Ammon's horn (tissue), 1 donor: ENCODE data around the gene PKD1L1.
A peak's percentile ranks its signal among the peaks of the same experiment; 100 is the strongest.
"Not testable (repeated sequence)": the region's sequence is repeated elsewhere in the genome, so short reads cannot be mapped to it uniquely, and the experiment has no call there.

Experiments used
- DNase-seq: peaks from one replicate; pipeline ENCODE4 v3.0.0-alpha.2; 2016; ENCODE audit warnings: low spot score

Gene PKD1L1, protein sequence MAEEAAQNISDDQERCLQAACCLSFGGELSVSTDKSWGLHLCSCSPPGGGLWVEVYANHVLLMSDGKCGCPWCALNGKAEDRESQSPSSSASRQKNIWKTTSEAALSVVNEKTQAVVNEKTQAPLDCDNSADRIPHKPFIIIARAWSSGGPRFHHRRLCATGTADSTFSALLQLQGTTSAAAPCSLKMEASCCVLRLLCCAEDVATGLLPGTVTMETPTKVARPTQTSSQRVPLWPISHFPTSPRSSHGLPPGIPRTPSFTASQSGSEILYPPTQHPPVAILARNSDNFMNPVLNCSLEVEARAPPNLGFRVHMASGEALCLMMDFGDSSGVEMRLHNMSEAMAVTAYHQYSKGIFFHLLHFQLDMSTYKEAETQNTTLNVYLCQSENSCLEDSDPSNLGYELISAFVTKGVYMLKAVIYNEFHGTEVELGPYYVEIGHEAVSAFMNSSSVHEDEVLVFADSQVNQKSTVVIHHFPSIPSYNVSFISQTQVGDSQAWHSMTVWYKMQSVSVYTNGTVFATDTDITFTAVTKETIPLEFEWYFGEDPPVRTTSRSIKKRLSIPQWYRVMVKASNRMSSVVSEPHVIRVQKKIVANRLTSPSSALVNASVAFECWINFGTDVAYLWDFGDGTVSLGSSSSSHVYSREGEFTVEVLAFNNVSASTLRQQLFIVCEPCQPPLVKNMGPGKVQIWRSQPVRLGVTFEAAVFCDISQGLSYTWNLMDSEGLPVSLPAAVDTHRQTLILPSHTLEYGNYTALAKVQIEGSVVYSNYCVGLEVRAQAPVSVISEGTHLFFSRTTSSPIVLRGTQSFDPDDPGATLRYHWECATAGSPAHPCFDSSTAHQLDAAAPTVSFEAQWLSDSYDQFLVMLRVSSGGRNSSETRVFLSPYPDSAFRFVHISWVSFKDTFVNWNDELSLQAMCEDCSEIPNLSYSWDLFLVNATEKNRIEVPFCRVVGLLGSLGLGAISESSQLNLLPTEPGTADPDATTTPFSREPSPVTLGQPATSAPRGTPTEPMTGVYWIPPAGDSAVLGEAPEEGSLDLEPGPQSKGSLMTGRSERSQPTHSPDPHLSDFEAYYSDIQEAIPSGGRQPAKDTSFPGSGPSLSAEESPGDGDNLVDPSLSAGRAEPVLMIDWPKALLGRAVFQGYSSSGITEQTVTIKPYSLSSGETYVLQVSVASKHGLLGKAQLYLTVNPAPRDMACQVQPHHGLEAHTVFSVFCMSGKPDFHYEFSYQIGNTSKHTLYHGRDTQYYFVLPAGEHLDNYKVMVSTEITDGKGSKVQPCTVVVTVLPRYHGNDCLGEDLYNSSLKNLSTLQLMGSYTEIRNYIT (N-terminal part only)

DNA sequence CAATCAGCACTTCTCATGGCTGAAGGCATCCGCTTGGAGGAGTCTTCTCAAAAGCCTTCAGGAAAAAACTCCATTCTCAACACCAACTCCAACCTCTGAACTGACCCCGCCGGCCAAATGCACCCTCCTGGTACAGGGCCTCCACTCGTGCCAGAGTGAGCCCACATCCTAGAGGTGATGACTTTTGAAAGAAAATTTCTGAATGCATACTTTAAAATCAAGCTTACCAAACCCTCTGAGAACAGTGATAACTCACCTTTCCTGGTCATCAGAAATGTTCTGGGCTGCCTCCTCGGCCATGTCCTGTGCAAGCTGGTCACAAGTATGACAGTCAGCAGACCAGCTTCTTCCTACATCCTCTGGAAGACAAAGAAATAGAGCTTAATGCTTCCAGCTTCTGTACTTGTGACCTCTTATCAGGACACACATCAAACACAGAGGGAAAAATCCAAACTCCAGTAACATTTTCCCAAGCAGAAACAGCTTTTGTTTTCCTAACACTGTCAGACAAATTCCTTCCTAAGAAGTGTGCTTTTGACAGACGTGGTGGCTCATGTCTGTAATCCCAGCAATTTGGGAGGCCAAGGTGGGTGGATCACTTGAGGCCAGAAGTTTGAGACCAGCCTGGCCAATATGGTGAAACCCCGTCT lies at the start of gene PKD1L1:
Gene PKD1L1 (minus strand): TSS at position 326 of the 650 bp plus-strand sequence. CDS start 26 bp downstream, at position 300.
- no peak for DNase-seq

DNA sequence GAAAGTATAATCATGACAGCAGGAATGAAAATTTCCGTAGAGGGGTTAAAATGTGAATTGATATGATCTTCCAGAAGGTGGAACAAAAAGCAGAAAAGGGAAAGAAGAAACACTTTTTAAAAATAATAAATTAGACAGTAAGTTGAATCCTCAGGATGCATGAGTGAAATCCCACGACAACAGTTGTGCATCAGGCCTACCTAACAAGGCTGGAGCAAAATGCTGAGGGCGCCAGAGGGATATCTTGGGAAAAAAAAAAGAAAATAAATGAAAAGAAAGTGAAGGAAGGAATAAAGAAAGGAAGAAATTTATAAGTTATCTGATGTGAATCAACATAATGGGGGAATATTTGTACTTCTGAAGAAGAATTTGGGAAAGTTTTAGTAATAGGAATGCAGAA lies 44.2 kb upstream of the PKD1L1 start:
- no peak for DNase-seq

DNA sequence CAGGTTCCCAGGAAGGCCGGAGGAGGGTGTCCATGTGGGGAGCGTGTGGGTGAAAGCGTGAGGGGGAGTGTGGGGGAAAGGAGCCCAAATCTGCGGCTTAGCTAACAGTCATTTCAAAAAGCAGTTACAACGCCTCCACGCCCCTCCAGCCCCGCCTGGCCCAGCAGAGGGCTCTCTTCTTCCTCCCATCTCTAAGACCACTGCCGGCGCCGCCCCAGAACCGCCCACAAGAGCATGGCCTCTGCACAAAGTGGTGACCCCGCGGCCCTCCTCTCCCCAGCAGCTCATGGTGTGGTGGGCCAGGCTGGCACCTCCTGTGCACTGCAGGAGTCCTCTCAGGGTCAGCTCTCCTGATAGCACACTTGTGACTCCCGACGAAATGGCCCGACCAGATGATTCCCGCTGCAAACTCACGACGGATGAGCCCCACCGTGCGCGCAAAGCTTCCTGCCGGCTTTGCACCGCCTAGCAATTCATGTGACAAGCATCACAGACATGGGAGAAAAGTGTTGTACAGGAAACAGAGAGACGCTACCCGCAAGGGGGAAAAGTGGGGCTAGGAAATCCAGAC lies 43.6 kb upstream of the PKD1L1 start:
- DNase-seq = peak; percentile 88

DNA sequence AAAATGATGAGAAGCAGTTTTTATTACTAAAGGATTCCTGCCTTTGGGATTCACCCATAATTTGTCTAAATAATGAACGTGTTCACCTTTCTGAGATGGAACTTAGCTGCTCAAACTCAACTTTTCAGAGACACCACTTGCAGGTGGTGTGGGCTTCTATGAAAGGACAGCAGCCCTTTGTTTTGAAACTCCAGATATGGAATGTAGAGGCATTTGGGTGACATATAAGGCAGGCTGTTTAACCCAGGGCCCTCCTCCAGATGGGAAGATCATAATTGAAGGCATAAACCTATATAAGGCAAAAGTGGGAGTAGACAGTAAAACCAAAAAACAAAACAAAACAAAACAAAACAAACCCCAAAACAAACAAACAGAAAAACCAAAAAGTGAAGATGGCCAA lies 43.0 kb upstream of the PKD1L1 start:
- no peak for DNase-seq

DNA sequence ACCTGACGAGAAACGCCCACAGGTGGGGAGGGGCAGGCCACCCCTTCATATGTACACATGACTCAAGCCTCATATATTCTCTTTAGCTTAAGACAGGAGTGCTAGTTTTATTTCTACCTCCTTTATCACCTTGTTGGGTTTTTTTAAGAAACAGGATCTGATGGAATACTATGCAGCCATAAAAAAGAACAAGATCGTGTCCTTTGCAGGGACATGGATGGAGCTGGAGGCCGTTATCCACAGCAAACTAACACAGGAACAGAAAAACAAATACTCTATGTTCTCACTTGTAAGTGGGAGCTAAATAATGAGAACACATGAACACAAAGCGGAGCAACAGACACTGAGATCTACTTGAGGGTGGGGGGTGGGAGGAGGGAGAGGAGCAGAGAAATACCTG lies 42.3 kb upstream of the PKD1L1 start:
- DNase-seq = no peak

DNA sequence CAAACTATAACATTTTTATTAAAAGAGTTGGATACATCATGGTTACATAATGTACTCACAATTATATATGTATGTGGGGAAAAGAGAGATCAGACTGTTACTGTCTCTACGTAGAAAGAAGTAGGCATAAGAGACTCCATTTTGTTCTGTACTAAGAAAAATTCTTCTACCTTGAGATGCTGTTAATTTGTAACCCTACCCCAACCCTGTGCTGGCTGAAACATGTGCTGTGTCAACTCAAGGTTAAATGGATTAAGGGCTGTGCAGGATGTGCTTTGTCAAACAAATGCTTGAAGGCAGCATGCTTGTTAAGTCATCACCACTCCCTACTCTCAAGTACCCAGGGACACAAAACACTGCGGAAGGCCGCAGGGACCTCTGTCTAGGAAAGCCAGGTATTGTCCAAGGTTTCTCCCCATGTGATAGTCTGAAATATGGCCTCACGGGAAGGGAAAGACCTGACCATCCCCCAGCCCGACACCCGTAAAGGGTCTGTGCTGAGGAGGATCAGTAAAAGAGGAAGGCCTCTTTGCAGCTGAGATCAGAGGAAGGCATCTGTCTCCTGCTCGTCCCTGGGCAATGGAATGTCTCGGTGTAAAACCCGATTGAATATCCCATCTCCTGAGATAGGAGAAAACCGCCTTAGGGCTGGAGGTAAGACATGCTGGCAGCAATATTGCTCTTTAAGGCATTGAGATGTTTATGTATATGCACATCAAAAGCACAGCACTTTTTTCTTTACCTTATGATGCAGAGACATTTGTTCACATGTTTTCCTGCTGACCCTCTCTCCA lies 41.5 kb upstream of the PKD1L1 start:
- DNase-seq = not testable (repeated sequence)

DNA sequence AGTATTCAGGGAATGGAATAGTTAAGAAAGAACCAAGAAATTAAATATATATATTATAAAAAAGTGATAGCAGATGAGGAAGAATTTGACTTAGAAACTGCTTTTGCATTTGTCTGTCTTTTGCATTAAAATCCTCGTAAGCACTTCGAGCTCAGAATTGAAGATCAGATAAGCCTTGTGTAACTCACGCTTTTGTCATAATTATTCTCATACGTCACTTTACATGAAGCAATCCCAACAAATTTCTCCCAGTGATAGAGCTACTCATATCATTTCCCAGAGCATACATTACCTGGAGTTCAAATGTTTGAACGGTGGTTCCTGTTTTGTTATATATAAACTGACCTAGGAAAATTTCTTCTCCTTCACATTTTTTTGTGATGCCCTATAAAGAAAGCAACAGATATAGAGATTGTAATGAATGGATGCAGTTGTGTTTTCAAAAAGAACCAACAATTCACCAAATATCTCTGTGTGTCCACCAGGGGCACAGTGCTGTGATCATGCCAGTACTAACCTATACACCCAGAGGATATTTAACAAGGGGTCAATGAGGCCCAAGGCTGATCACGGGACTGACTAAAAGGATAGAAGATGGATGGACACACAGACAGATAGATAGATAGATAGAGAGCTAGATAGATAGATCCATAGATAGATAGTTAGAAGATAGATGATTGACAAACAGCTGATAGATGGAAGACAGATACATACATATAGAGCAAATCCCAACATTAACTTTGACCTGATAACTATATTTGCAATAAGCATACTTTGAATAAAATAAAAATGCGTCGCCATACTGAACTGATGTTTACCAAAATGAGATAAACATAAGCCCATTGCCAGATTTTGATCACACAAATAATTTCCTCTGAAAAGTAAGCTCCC lies 40.5 kb upstream of the PKD1L1 start:
- no peak for DNase-seq

DNA sequence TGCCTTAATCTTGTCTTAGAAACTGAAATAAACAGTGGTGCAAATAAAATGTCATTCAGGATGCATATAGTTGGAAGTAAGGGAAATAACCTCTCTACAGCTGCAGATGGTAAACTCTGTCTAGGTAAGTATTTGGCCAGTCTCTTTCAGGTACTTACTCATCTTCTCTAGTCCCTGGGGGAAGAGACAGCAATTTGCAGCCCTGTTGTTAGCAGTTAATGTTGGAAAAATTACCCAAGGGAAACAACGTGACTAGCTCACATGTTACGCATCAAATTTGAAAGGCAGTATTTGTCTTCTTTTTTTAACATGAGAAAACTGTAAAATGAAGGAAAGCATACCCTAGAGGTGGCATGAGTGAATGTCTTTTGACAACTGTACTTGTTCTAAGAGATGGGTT lies 34.3 kb upstream of the PKD1L1 start:
- no peak for DNase-seq

DNA sequence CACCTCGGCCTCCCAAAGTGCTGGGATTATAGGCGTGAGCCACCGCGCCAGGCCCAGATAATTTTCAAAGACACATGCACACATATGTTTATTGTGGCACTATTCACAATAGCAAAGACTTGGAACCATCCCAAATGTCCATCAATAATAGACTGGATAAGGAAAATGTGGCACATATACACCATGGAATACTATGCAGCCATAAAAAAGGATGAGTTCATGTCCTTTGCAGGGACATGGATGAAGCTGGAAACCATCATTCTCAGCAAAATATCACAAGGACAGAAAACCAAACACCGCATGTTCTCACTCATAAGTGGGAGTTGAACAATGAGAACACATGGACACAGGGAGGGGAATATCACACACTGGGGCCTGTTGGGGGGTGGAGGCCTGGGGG lies 32.4 kb upstream of the PKD1L1 start:
- DNase-seq = not testable (repeated sequence)

DNA sequence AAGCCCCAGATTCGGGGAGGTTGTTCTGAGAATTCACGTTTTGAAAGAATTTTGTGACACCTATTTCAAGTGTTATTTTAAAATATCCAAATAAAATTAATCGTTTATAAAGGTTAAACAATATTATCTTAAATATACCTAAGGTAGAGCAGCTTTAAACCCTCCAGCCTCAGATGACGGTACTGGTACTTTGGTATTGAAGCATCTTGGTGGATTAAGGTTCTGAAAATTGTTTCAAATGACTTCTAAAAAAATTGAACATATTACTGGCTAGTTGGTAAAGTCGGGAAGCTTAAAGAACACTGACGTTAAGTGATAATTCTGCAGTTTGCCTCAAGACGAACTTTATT lies 31.5 kb upstream of the PKD1L1 start:
- no peak for DNase-seq

DNA sequence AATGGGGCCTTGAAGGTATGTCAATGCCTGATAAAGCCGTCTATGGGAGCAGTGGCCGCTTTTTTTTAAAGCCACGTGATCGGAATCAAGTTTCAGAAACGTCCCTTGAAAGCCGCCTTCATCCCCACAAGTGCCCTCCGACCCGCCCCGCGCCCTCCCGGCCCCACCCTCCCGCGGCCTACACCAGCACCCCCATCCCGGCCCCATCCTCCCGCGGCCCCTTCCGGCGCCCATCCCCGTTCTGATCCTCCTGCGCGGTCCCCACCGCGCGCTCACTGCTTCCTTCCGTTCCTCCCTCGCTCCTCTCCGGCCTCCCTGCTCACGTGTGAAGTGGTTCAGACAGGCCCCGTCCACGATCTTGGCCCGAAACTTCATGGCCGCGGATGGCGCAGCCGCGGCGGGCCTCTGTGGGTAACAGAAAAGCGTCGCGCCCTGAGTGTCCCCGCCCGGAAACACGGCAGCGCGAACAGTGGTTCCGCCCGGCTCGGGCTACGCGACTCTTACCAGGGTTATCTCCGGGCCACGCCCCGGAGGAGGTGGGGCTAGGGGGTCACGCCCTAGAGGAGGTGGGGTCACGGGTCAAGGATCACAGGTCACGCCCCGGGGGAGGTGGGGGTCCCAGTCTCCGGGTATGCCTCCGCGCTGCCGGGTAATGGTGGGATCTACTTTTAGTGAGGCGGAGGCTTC lies 31.0 kb upstream of the PKD1L1 start, which contains the start of gene HUS1:
Gene HUS1 (minus strand): TSS at position 471 of the 687 bp plus-strand sequence. CDS start 96 bp downstream, at position 375.
- peak; percentile 94 for DNase-seq

DNA sequence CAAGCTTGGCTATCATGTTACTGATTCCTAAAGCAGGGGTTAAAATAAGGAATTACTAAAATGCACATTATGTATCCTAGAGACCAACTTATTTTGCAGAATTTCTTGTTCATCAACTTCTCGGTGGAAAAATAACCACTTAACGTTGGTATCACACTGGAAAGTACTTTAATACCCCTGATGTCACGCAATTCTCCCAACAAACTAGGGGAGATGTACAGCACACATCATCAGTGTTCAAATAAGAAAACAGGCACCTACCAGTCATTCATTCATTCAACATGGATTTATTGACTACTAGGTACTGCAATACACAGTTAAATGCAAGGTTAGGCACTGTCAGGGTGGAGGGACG lies 30.5 kb upstream of the PKD1L1 start:
- no peak for DNase-seq

DNA sequence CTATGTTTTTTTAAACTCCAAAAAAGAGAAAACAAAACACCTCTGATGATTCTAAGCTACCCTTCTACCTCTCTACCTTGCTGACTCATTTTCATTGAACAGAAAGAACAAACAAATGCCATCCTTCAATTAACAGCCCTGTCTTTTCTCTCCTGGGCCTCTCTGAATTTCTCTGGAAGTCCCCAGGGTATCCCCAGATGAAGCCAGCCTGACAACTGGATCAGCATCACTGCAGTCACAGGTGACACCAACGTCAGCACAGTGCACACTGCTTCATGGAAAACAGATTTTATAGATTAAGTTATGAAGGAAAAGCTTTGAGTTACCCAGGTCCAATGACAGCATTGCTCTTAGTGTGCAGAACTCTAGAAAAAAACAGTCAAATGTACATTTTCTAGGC lies 25.5 kb upstream of the PKD1L1 start:
- DNase-seq = no peak

DNA sequence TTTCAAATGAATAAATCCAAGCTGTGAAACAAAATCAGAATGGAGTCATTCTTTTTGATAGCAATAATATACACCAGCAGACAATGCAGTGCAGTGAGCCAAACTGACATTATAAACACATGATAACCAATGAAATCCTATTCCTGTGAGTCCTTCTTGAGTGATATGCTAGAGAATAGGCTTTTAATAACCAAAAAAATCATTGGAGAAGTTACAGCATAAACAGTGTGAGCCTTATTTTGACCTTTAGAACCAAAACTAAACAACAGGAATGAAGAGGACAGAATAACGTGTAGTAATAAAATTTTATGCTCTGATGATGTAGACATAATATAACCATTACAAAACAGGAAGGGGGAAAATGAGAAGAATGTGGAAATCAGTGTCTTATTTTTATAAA lies 22.5 kb upstream of the PKD1L1 start:
- no peak for DNase-seq

DNA sequence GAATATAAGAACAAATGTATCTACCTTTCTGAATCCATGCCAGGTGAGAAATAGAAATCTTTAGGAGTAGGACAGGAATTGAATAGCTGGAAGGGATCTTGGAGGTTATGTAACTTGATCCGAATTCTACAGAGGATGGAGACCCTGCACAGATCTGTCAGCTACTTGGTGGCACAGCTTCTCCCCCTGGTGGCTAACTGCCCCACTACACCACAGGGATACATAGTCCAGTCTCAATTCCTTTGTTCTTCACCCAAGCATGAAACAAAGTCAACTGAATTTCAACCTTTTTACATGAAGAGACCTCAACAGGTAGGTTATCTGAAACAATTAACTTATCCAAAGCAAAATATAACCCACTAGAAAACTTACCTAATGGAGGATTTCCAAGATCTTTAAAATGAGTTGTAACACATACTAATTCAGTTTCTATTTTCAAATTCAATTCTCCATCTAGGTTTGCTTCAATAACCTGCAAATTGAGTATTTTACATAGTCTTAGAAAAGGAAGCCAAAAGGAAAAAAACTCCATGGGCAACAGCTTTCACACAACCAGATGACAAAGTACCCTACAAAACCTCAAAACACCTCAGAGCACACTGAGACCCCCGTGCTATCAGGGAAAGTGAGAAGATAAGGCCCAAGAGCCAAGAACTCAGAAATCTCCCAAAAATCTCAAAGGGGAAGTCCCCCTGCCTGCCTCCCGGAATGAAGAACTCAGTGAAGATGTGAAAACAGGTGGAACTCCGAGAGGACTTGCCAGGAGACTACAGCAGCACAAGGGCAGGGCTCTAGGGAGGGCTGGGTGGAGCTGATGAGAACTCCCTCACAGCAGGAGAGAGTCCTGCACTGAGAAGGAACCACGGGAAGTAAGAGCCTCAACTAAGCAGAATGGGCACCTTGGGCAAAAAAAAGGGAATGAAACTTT lies 20.8 kb upstream of the PKD1L1 start:
- DNase-seq = peak; percentile 74

DNA sequence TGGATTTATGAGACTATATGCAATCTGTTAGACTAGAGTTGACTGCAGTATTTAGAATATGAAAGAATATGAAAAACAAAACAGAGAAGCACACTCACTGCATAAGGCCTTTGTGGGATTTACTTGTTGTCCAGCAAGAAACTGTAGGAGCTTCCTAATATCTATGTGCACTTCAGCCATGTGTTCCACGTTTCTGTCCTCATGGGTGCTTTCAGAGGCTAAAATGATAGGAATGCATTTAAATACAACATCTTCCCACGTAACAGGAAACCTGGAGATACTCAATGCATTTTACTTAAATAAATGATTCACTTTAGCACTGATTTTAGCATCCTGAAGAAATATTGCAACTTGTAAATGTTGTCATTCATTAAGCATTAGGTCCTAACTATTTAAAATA lies 19.4 kb upstream of the PKD1L1 start:
- DNase-seq = no peak

DNA sequence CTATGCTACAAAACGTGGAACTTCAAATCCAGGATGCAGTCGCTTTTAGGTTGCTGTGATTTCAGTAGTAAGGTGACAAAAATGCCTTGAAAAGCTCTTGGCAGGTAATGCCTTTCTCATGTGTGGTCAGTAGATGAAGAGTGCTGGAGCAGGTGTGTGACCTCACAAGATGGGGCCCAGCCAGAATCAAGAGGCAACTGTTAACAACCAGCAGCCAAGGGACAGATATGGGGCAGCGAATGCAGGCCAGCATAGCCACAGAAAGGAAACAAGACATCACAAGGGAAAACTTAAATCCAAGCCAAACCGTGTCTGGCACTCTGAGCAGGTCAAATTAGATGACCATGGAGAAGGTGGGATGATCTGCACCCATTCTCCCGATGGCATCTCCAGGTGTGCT lies 18.9 kb upstream of the PKD1L1 start:
- no peak for DNase-seq

DNA sequence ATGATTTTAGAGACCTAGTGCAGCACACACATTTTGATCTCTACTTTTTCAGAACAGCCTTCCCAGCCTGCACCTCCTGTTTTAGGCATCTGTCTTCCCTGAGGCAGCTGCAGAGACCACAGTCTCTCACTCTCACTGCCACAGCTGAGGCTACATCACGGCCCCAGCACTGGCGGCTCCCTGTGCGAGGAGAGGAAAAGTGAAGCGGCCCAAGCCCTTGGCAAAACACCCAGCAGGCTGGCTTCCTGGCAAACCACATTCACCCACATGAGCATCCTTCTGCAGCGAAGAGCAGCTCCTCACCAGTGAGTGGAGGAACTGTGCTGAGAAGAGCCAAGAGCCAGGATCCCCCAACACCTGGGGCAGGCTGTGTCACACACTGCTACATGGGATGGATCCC lies 17.2 kb upstream of the PKD1L1 start:
- DNase-seq = peak; percentile 23
